Calu3 (cell line): ENCODE results near the gene GGT7. TPM values are rescaled to one million over a fixed set of nuclear protein-coding genes. Genes with fewer than 3 reads are reported as not detected.
"Not testable (repeated sequence)": the region's sequence is repeated elsewhere in the genome, so short reads cannot be mapped to it uniquely, and the experiment has no call there.

ENCODE experiments used
- BruUV-seq: library from RNA; stranded (reverse); fragments of 400-500 nt; replicated peaks from 2 replicates; lab custom pipeline; 2021; lab: Mats Ljungman, UMichigan
- CTCF ChIA-PET: fragments of 300-600 bp; sonication (Branson Sonifier 250); formaldehyde crosslinking; loops from one replicate; lab custom pipeline; 2022; ENCODE audit warnings: antibody characterized with exemption; lab: Charles Lee
- DNase-seq: peaks from one replicate; pipeline ENCODE4 v3.0.0; 2022
- H3K27ac Mint-ChIP-seq: one replicate; pipeline ENCODE4 v1.8.0; 2022; ENCODE audit warnings: mixed read lengths; ENCODE audit not compliant: unreplicated experiment
- H3K27me3 Mint-ChIP-seq: one replicate; pipeline ENCODE4 v1.8.0; 2022; ENCODE audit warnings: mixed read lengths; ENCODE audit not compliant: unreplicated experiment
- H3K36me3 Mint-ChIP-seq: one replicate; pipeline ENCODE4 v1.8.0; 2022; ENCODE audit warnings: mild to moderate bottlenecking, moderate library complexity, mixed read lengths; ENCODE audit not compliant: insufficient read depth, unreplicated experiment
- H3K4me1 Mint-ChIP-seq: one replicate; pipeline ENCODE4 v1.8.0; 2022; ENCODE audit warnings: mild to moderate bottlenecking, low read depth, mixed read lengths; ENCODE audit not compliant: unreplicated experiment
- H3K4me3 Mint-ChIP-seq: one replicate; pipeline ENCODE4 v1.8.0; 2022; ENCODE audit warnings: mild to moderate bottlenecking, low read depth, moderate library complexity, mixed read lengths; ENCODE audit not compliant: unreplicated experiment
- H3K9me3 Mint-ChIP-seq: one replicate; pipeline ENCODE4 v1.8.0; 2022; ENCODE audit warnings: low read depth, mixed read lengths; ENCODE audit not compliant: unreplicated experiment
- intact Hi-C: fragments of 100-400 bp; cut with micrococcal nuclease; formaldehyde crosslinking; loops from one replicate; pipeline ENCODE4 v1.10.0; 2022; ENCODE audit not compliant: unreplicated experiment
- total RNA-seq: library from RNA; stranded (reverse); gene quantifications from 2 replicates; pipeline ENCODE4 v1.2.3, GENCODE V29; 2022
- TF ChIP-seq, protein P1 (sequence below): fragments of 200-600 bp; IDR thresholded peaks from one replicate; pipeline ENCODE4 v1.8.0; 2022; ENCODE audit warnings: antibody characterized with exemption; ENCODE audit not compliant: unreplicated experiment

Gene GGT7
- total RNA-seq, 1 experiment from 2014 or later = 16.2 TPM

DNA sequence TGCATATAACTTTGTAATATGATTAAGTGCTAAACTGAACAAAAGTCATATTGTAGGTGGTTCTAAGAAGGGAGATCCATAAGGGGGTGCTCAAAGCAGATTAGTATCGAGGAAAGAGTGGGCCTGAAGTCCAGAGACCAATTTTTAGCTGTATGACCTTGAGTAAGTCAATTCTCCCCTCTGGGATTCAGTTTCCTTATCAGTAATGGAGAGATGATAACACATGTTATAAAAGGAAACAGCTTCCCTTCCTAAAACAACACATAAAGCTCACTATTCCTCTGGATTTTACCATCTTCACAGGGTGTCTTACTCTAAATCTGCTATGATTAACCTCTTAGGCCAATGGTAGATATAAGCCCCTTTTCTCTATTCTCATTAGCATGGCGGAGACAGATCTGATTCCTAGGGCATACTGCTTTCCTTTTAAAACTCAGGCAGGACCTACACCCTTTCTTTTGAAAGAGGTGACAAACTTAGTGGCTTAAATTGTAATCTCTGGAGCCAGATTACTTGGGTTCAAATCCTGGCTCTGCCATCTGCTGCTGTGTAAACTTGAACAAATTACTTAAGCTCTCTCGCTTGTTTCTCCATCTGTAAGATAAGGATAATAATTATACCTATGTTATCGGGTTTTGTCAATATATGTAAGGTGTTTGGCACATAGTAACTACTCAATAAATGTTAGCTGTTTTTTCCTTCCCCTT lies 43.2 kb upstream of the GGT7 start:
- no peak overlapping the region for H3K4me3 Mint-ChIP-seq
- TF ChIP-seq, protein P1, sequence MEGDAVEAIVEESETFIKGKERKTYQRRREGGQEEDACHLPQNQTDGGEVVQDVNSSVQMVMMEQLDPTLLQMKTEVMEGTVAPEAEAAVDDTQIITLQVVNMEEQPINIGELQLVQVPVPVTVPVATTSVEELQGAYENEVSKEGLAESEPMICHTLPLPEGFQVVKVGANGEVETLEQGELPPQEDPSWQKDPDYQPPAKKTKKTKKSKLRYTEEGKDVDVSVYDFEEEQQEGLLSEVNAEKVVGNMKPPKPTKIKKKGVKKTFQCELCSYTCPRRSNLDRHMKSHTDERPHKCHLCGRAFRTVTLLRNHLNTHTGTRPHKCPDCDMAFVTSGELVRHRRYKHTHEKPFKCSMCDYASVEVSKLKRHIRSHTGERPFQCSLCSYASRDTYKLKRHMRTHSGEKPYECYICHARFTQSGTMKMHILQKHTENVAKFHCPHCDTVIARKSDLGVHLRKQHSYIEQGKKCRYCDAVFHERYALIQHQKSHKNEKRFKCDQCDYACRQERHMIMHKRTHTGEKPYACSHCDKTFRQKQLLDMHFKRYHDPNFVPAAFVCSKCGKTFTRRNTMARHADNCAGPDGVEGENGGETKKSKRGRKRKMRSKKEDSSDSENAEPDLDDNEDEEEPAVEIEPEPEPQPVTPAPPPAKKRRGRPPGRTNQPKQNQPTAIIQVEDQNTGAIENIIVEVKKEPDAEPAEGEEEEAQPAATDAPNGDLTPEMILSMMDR = no peak
- no peaks in the 10 kb centered on the region for H3K27me3 Mint-ChIP-seq
- no peak for DNase-seq
- CTCF ChIA-PET = interaction anchor here (2.0 kb wide), 1 partner anchor 40 kb away, joined by 5 read pairs; the partner anchor contains the start of gene ACSS2
- peaks cover 12% of the 10 kb centered on the region for H3K4me1 Mint-ChIP-seq
- BruUV-seq = no TSS peak
- H3K27ac Mint-ChIP-seq = no peak overlapping the region
- H3K9me3 Mint-ChIP-seq = no peaks in the 10 kb centered on the region
- intact Hi-C loops = no loop called here
- H3K36me3 Mint-ChIP-seq = no peaks in the 10 kb centered on the region

DNA sequence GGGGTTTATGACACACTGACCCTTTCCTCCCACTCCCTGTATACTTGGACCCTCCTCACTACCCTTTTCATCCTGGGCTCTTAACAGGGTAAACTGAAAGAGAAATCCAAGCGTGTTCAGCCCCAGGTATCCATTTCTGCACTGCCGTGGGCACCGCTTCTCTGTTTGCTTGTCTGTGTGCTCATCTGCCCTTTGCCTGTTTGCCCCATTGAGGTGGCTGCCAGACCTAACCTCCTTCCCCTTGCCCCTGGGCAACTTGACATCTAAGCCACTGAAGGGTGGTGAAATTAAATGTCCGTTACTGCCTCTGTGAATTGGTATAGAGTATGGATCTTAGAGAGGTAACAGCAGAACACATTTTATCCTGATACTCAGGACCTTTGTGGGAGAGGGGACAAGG lies 42.5 kb upstream of the GGT7 start:
- TF ChIP-seq, protein P1 = no peak
- H3K27me3 Mint-ChIP-seq = no peaks in the 10 kb centered on the region
- no peak overlapping the region for H3K27ac Mint-ChIP-seq
- no peaks in the 10 kb centered on the region for H3K9me3 Mint-ChIP-seq
- no peak for DNase-seq
- BruUV-seq = no TSS peak
- no peak overlapping the region for H3K4me3 Mint-ChIP-seq
- H3K4me1 Mint-ChIP-seq = peaks cover 12% of the 10 kb centered on the region
- intact Hi-C loops = no loop called here
- H3K36me3 Mint-ChIP-seq = no peaks in the 10 kb centered on the region
- CTCF ChIA-PET = no interaction called here

DNA sequence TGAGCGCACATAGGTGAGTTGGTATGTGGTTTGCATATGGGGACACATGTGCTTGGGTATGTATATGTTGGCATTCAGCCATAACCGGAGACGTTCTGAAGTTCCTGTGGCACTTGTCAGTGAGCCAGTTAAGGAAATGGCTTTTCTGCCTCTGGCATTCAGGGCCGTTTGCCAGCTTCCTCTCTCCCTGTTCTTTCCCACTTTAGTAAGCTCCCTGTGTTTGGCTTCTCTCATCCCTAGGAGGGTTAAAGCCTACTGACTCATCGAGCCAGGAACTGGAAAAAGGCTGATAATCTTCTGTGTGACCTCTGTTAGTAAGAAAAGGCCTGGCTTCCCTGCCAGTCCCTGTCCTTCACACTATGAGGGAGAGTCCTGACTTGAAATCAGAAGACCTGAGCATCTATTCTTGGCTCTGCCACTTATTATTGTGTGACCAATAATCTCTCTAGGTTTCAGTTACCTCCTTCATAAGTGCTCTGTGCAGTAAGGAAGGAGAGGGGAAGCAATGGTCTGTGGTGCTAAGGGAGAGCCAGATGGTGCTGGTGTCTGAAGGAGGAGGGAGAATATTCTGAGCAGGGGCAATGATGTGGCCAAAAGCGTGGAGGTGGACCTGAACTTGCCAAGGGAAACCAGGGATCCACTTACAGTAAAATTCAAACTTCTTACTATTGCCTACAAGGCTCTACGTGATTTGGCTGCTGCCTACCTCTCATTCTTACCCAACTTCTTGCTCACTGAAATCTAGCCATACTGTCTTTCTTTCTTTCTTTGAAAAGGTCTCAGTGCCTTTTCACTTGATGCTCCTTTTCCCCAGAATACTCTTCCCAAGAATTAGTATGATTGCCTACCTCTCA lies 35.2 kb upstream of the GGT7 start:
- Mint-ChIP-seq H3K27ac (peak overlapping the region; percentile 78), H3K27me3 (no peaks in the 10 kb centered on the region), H3K4me3 (no peak overlapping the region), H3K36me3 (no peaks in the 10 kb centered on the region), H3K9me3 (no peaks in the 10 kb centered on the region), H3K4me1 (peaks cover 14% of the 10 kb centered on the region)
- TF ChIP-seq, protein P1 = no peak
- DNase-seq = peak; percentile 66
- CTCF ChIA-PET = interaction anchor here (0.6 to 1.5 kb wide), 7 partner anchors 12 to 143 kb away, joined by 3 to 10 read pairs (median 3); partner anchors contain the start of genes ACSS2, GSS and MYH7B
- intact Hi-C loops = no loop called here
- BruUV-seq = no TSS peak

DNA sequence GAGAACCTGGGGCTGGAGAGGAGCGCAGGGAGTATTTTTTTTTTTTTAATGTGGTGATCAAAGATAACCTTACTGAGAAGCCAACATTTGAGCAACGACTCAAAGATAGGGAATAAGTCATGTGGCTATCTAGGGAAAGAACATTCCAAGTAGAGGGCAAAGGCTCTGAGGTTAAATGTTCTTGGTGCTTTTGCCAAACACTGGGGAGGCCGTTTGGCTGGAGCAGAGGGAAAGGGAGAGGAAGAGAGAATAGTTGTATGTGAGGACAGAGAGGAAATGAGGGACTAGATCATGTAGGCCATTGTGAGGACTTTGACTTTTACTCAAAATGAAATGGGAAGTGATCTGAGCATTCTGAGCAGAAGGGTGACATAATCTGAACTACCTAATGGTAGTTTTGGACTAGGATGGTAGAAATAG lies 31.6 kb upstream of the GGT7 start:
- Mint-ChIP-seq H3K9me3 (no peaks in the 10 kb centered on the region), H3K36me3 (no peaks in the 10 kb centered on the region), H3K27me3 (no peaks in the 10 kb centered on the region), H3K4me1 (peaks cover 14% of the 10 kb centered on the region), H3K27ac (no peak overlapping the region), H3K4me3 (no peak overlapping the region)
- TF ChIP-seq, protein P1 = no peak
- CTCF ChIA-PET = interaction anchor here (0.7 kb wide), 2 partner anchors 13 to 42 kb away, joined by 5 to 7 read pairs; no protein-coding TSS in a partner anchor
- BruUV-seq = no TSS peak
- DNase-seq = no peak
- intact Hi-C loops = no loop called here

DNA sequence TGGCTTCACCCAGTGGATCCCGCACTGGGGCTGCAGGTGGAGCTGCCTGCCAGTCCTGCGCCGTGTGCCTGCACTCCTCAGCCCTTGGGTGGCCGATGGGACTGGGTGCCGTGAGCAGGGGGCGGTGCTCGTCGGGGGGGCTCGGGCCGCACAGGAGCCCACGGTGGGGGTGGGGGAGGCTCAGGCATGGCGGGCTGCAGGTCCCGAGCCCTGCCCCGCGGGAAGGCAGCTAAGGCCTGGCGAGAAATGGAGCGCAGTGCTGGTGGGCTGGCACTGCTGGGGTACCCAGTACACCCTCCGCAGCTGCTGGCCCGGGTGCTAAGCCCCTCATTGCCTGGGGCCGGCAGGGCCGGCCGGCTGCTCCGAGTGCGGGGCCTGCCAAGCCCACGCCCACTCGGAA lies 26.1 kb upstream of the GGT7 start:
- intact Hi-C loops, H3K27ac Mint-ChIP-seq, H3K4me3 Mint-ChIP-seq, H3K4me1 Mint-ChIP-seq, H3K9me3 Mint-ChIP-seq, BruUV-seq, H3K36me3 Mint-ChIP-seq, H3K27me3 Mint-ChIP-seq, DNase-seq: not testable (repeated sequence)
- CTCF ChIA-PET = interaction anchor here (0.8 kb wide), 1 partner anchor 609 kb away, joined by 9 read pairs; no protein-coding TSS in a partner anchor

DNA sequence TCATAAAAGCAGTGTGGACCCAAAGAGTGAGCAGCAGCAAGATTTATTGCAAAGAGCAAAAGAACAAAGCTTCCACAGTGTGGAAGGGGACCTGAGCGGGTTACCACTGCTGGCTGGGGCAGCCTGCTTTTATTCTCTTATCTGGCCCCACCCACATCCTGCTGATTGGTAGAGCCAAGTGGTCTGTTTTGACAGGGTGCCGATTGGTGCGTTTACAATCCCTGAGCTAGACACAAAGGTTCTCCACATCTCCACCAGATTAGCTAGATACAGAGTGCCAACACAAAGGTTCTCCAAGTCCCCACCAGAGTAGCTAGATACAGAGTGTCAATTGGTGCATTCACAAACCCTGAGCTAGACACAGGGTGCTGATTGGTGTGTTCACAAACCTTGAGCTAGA lies 25.5 kb upstream of the GGT7 start:
- BruUV-seq, H3K9me3 Mint-ChIP-seq, intact Hi-C loops, H3K4me1 Mint-ChIP-seq, DNase-seq, H3K36me3 Mint-ChIP-seq, H3K4me3 Mint-ChIP-seq, H3K27me3 Mint-ChIP-seq, H3K27ac Mint-ChIP-seq: not testable (repeated sequence)
- CTCF ChIA-PET = interaction anchor here (0.8 kb wide), 1 partner anchor 608 kb away, joined by 9 read pairs; no protein-coding TSS in a partner anchor
